Measurements from ENCODE around the gene POU5F1. TPM values are rescaled to one million over a fixed set of nuclear protein-coding genes. Genes with fewer than 3 reads are reported as not detected.

Gene POU5F1
- total and polyA plus RNA-seq, 2 of the 4 experiments (the other 2 are of a cell fraction): not detected

- Histone ChIP-seq H3K4me1 (ENCODE audit: control insufficient read depth, insufficient read depth, low read length) (peaks cover 2% of the 10 kb centered on the region; the same call in 1 of the 2 replicates), H2BK15ac (ENCODE audit: low read depth, low read length) (no peak overlapping the region), H3K27me3 (ENCODE audit: control insufficient read depth, insufficient read depth, low read length) (peaks cover 11% of the 10 kb centered on the region), H3K9me1 (ENCODE audit: insufficient read depth, low read length) (no peaks in the 10 kb centered on the region), H4K91ac (ENCODE audit: insufficient read depth, low read depth, low read length) (no peak overlapping the region), H3K4me3 (ENCODE audit: insufficient read depth, low read depth, low read length) (no peak overlapping the region), H2AFZ (replicated peaks; ENCODE audit: low read length, poor library complexity) (no peak overlapping the region), H3K23ac (ENCODE audit: low read depth, low read length) (no peak overlapping the region), H2BK120ac (ENCODE audit: low read depth, low read length) (no peak overlapping the region), H2AK5ac (ENCODE audit: low read depth, low read length) (no peak overlapping the region), H3K9me3 (ENCODE audit: control insufficient read depth, insufficient read depth, low read length) (no peaks in the 10 kb centered on the region), H3K27ac (ENCODE audit: insufficient read depth, low read length) (no peak overlapping the region), H2AK9ac (replicated peaks; ENCODE audit: low read depth, low read length, poor library complexity) (no peak overlapping the region), H3K36me3 (ENCODE audit: control insufficient read depth, insufficient read depth, low read length) (no peaks in the 10 kb centered on the region), H3K14ac (replicated peaks; ENCODE audit: low read depth, low read length) (no peak overlapping the region), H4K5ac (ENCODE audit: low read depth, low read length) (no peak overlapping the region), H2BK5ac (ENCODE audit: low read depth, low read length, poor library complexity, severe bottlenecking) (no peak overlapping the region), H3K18ac (ENCODE audit: low read depth, low read length) (no peak overlapping the region), H3K9ac (ENCODE audit: low read depth, low read length) (no peak overlapping the region), H3K79me1 (ENCODE audit: low read depth in 1 of 2, low read length in 2 of 2) (no peaks in the 10 kb centered on the region), H2BK20ac (ENCODE audit: low read depth, low read length) (no peak overlapping the region), H3K4me2 (ENCODE audit: low read depth, low read length) (no peak overlapping the region), H3K4ac (ENCODE audit: low read depth, low read length) (no peak overlapping the region), H4K8ac (ENCODE audit: low read depth in 2 of 2, low read length in 2 of 2) (no peak overlapping the region), H3K56ac (ENCODE audit: extremely low read depth, insufficient read depth, low read length) (no peak overlapping the region), H4K20me1 (ENCODE audit: insufficient read depth, low read length) (no peaks in the 10 kb centered on the region; the same call in 1 of the 2 replicates)
- no TSS peak for BruUV-seq (replicated peaks)
- intact Hi-C loops (cut with micrococcal nuclease) (no loop called here), dilution Hi-C loops (cut with HindIII; ENCODE audit: low sequenced_read_pairs, unreplicated experiment) (no loop called here), in situ Hi-C loops (cut with MboI; ENCODE audit: low sequenced_read_pairs) (no loop called here)
- no peak for ATAC-seq (ENCODE audit: low read depth)
- DNase-seq: no peak
- ChIA-PET CTCF (interaction anchor here (0.8 kb wide), 1 partner anchor 11 kb away, joined by 3 read pairs; no protein-coding TSS in a partner anchor), POLR2A (ENCODE audit: unreplicated experiment) (no interaction called here)
- 63% methylated on average over 6 of the region's 16 CpGs; no CpG with 5 or more reads in 1 of the 2 experiments for WGBS, 2 experiments (ENCODE audit: extremely low coverage in 2 of 2, insufficient read length in 1 of 2)
- TF ChIP-seq RFX5 (IDR thresholded peaks at IDR 0.05; ENCODE audit: low read depth, low read length) (no peak), POLR2A (IDR thresholded peaks at IDR 0.05; ENCODE audit: low read depth, low read length) (no peak), BHLHE40 (IDR thresholded peaks at IDR 0.05; ENCODE audit: low read depth, low read length) (no peak), MXI1 (IDR thresholded peaks at IDR 0.05; ENCODE audit: borderline replicate concordance, low read depth, low read length) (no peak)
Observed at GRCh38 chr6:31126396-31127175, 43.9 kb downstream of the POU5F1 start.
